T-cell (primary cell): Measurements from ENCODE around the gene SCG5. TPM values are rescaled to one million over a fixed set of nuclear protein-coding genes. Genes with fewer than 3 reads are reported as not detected.
A peak's percentile ranks its signal among the peaks of the same experiment; 100 is the strongest.

Source experiments
- ATAC-seq, 4 experiments: fragments of 200-7000 bp in 3 of 4; fragments of 150-1000 bp in 1 of 4; cut with Tn5 transposase; replicated peaks in 1 of 4; 1 replicate in 3 of 4; 2 replicates in 1 of 4; pipeline ENCODE4 v1.10.0; 2021; ENCODE audit warnings: moderate library complexity in 3 of 4, mild to moderate bottlenecking in 2 of 4, moderate number of reproducible peaks in 1 of 4
- CTCF ChIA-PET, 2 donors: fragments of 300-600 bp; sonication (Branson Sonifier 250); formaldehyde crosslinking; loops; one replicate each; lab custom pipeline; 2022; ENCODE audit warnings: antibody characterized with exemption in 2 of 2; lab: Charles Lee
- POLR2A ChIA-PET, 2 donors: fragments of 300-600 bp; sonication (Branson Sonifier 250); formaldehyde crosslinking; loops; one replicate each; lab custom pipeline; 2022; ENCODE audit warnings: antibody characterized with exemption in 2 of 2; lab: Charles Lee
- DNase-seq, 35 experiments: peaks; one replicate each; pipeline versions ENCODE4 v3.0.0 to v3.0.0-alpha.2; 2013 to 2023
- H3K27ac ChIP-seq: one replicate; pipeline ENCODE4 v1.5.1; 2013; ENCODE audit warnings: low read length
- H3K27me3 ChIP-seq, 2 experiments: replicated peaks in 1 of 2; 1 replicate in 1 of 2; 2 replicates in 1 of 2; pipeline versions ENCODE4 v1.6.1 to v1.7.0; 2013; ENCODE audit warnings: low read length in 1 of 2, mixed read lengths in 1 of 2; ENCODE audit not compliant: control insufficient read depth in 2 of 2, insufficient read depth in 2 of 2; ENCODE audit errors: extremely low read depth in 1 of 2
- H3K36me3 ChIP-seq, 2 donors: 1 replicate in 1 of 2; 2 replicates in 1 of 2; pipeline versions ENCODE4 v1.6.1 to v1.7.0; 2013; ENCODE audit warnings: low read length in 1 of 2; ENCODE audit not compliant: control insufficient read depth in 2 of 2, insufficient read depth in 1 of 2; ENCODE audit errors: extremely low read depth in 1 of 2
- H3K4me1 ChIP-seq, 2 experiments: 1 replicate in 1 of 2; 2 replicates in 1 of 2; pipeline versions ENCODE4 v1.6.1 to v1.7.0; 2013; ENCODE audit warnings: low read length in 2 of 2, mixed read lengths in 1 of 2; ENCODE audit not compliant: insufficient read depth in 2 of 2, control insufficient read depth in 1 of 2; ENCODE audit errors: extremely low read depth in 1 of 2
- H3K4me3 ChIP-seq, 2 donors: 1 replicate in 1 of 2; 2 replicates in 1 of 2; pipeline versions ENCODE4 v1.5.1 to v1.7.0; 2013; ENCODE audit warnings: mild to moderate bottlenecking in 2 of 2, low read length in 1 of 2, moderate library complexity in 1 of 2; ENCODE audit not compliant: control insufficient read depth in 1 of 2; ENCODE audit errors: extremely low read depth in 1 of 2
- H3K9me3 ChIP-seq: 2 replicates; pipeline ENCODE4 v1.7.0; 2013
- H3K27ac Mint-ChIP-seq, 2 donors: one replicate each; pipeline ENCODE4 v1.8.0; 2020 to 2021; ENCODE audit warnings: mild to moderate bottlenecking in 2 of 2, mixed read lengths in 2 of 2
- H3K27me3 Mint-ChIP-seq, 2 donors: one replicate each; pipeline ENCODE4 v1.8.0; 2021 to 2022; ENCODE audit warnings: mixed read lengths in 2 of 2
- H3K36me3 Mint-ChIP-seq: one replicate; pipeline ENCODE4 v1.8.0; 2021; ENCODE audit warnings: mixed read lengths
- H3K4me1 Mint-ChIP-seq, 3 donors: one replicate each; pipeline ENCODE4 v1.8.0; 2020 to 2022; ENCODE audit warnings: mixed read lengths in 3 of 3, mild to moderate bottlenecking in 1 of 3
- H3K4me3 Mint-ChIP-seq, 3 donors: one replicate each; pipeline ENCODE4 v1.8.0; 2020 to 2022; ENCODE audit warnings: mild to moderate bottlenecking in 3 of 3, mixed read lengths in 3 of 3, moderate library complexity in 3 of 3
- H3K9me3 Mint-ChIP-seq, 3 donors: one replicate each; pipeline ENCODE4 v1.8.0; 2020 to 2022; ENCODE audit warnings: mixed read lengths in 3 of 3
- WGBS: methylation state at CpG from one replicate; pipeline ENCODE4 v1.1.5; 2013; ENCODE audit warnings: missing lambda C conversion rate; ENCODE audit not compliant: insufficient coverage; 5-methylcytosine and 5-hydroxymethylcytosine counted together
- total RNA-seq, 35 experiments: library from RNA in 6 of 35; stranded (reverse) in 6 of 35; fragments of 120-200 nt in 1 of 35; gene quantifications; one replicate each; pipeline versions ENCODE4 v1.2.1 to v1.2.4 and lab custom pipeline; 2013 to 2026

Gene SCG5
- total RNA-seq, 5 donors from 2014 or later (not counting 1 experiment from before 2014, with no cell fraction given), result not detected

DNA sequence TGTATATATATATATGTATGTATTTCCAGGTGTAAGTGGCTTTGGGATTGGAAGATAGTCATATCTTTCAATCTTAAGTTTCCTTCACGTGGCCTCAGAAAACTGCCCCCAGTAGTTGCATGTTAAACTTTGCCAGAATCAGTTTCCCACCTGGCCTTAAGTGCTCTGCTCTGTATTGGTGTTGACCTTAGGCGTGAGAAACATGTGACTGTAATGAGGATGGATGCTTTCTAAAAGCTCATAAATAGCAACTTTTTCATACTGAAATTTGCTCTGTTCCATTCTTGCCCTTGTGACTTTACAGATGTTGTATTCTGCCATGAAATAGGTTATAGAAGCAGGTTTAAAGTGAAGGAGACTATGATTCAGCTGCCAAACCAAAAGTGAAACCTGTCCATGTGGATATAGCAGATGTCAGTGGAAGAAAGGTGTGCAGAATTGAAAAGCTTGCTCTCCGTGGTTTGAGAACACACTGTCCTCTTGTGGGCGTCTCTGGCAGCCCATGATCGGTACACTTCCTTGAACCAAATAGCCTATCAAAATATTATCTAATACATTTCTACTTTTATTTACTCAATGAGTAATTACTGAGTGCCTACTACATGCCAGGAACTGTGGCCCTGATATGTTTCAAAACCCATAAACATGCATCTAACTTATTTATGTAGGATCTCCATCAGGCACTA lies 15.8 kb downstream of the SCG5 start:
- peak; percentile 36 to 62 (median 47) for ATAC-seq
- H3K36me3 Mint-ChIP-seq, result no peaks in the 10 kb centered on the region
- H3K4me3 Mint-ChIP-seq, result peak overlapping the region in 1 of 3 donors; percentile 17
- POLR2A ChIA-PET, result no interaction called here
- H3K27me3 Mint-ChIP-seq, result no peaks in the 10 kb centered on the region
- Histone ChIP-seq H3K9me3 (no peaks in the 10 kb centered on the region), H3K4me1 (no peaks in the 10 kb centered on the region), H3K36me3 (no peaks in the 10 kb centered on the region), H3K27me3 (no peaks in the 10 kb centered on the region), H3K27ac (no peak overlapping the region), H3K4me3 (no peak overlapping the region)
- H3K4me1 Mint-ChIP-seq, result peaks cover 8 to 12% (median 9%) of the 10 kb centered on the region in 3 donors
- no peaks in the 10 kb centered on the region for H3K9me3 Mint-ChIP-seq
- WGBS, result no CpG with 5 or more reads among the region's 5 CpGs
- DNase-seq, result peak in 1 of 35 experiments; percentile 28
- CTCF ChIA-PET, result no interaction called here
- H3K27ac Mint-ChIP-seq, result peak overlapping the region; percentile 0 to 2

DNA sequence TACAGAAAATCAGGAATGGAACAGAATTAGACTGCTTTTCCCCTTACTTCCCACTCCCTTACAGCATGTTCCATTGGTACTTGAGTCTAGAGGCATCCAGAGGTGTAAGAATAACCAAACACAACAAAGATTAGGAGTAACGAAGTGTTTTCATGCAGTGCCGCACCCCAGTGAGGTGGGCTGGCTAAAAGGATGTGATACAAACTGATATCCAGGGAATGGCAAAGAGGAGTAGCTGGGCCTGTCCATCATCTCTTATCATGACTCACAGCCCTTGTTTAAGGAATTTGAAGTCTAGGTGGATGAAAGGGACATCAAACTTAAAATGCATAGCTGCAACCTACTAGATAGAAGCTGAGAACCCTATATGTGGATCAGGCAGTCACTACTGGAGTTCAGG lies 16.4 kb downstream of the SCG5 start:
- no peak for ATAC-seq
- H3K27ac ChIP-seq, result no peak overlapping the region
- no peak overlapping the region for H3K27ac Mint-ChIP-seq
- peaks cover 8 to 18% (median 13%) of the 10 kb centered on the region in 3 donors for H3K4me1 Mint-ChIP-seq
- no peaks in the 10 kb centered on the region for H3K27me3 Mint-ChIP-seq
- H3K9me3 ChIP-seq, result no peaks in the 10 kb centered on the region
- no peak overlapping the region for H3K4me3 ChIP-seq
- no peaks in the 10 kb centered on the region for H3K4me1 ChIP-seq
- no peak for DNase-seq
- CTCF ChIA-PET, result no interaction called here
- H3K9me3 Mint-ChIP-seq, result no peaks in the 10 kb centered on the region
- H3K27me3 ChIP-seq, result no peaks in the 10 kb centered on the region
- WGBS, result no CpG with 5 or more reads among the region's 2 CpGs
- POLR2A ChIA-PET, result no interaction called here
- H3K36me3 Mint-ChIP-seq, result no peaks in the 10 kb centered on the region
- no peaks in the 10 kb centered on the region for H3K36me3 ChIP-seq
- no peak overlapping the region for H3K4me3 Mint-ChIP-seq

DNA sequence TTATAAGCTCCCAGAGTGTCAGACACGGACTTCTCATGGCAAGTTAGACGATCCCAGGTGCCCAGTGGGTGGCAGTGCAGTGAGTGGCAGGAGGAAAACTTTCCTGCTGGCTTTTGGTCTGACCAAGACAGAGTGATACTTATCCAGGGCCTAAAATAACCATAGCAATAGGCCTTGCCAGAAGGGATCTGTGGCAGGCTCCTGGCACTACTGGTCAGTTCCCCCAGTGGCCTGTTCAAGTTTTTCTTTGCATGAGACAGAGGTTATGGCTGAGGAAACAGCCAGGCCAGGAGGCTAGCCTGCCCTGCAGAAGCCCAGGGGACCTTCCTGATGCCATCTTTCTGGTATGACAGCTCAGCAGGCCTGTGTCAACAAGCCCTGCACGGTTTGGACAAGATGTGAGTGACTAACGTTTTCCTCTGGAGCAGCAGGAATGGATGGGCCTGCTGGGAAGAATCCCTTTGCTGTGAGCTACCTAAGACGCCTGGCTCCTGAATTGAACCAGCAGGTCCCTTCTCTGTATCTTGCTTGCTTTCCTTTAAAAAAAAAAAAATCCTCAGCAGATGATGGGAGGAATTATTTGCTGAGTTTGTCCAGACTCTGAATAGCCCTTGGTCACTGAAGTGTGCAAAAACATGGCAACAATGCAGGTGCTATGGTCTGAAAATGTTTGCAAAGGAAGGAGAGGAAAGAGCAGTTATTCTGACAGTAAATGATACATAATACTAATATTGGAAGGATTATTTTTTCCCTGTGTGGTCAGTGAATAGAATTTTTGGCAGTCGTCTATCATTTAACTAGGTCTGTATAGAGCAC lies 18.0 kb downstream of the SCG5 start:
- no peaks in the 10 kb centered on the region for H3K9me3 Mint-ChIP-seq
- no peaks in the 10 kb centered on the region for H3K36me3 Mint-ChIP-seq
- 89% methylated on average over 5 of the region's 6 CpGs for WGBS
- no peak for DNase-seq
- no peak overlapping the region for H3K4me3 ChIP-seq
- no peaks in the 10 kb centered on the region for H3K36me3 ChIP-seq
- H3K27me3 Mint-ChIP-seq, result no peaks in the 10 kb centered on the region
- no peak overlapping the region for H3K27ac Mint-ChIP-seq
- no peak overlapping the region for H3K27ac ChIP-seq
- H3K9me3 ChIP-seq, result no peaks in the 10 kb centered on the region
- H3K4me3 Mint-ChIP-seq, result no peak overlapping the region
- POLR2A ChIA-PET, result no interaction called here
- CTCF ChIA-PET, result interaction anchor here (0.5 to 2.0 kb wide), 3 partner anchors 9 to 20 kb away, joined by 3 to 6 read pairs (median 6); no protein-coding TSS in a partner anchor
- H3K4me1 ChIP-seq, result no peaks in the 10 kb centered on the region
- H3K27me3 ChIP-seq, result no peaks in the 10 kb centered on the region
- ATAC-seq, result no peak
- peaks cover 8 to 18% (median 13%) of the 10 kb centered on the region in 3 donors for H3K4me1 Mint-ChIP-seq

DNA sequence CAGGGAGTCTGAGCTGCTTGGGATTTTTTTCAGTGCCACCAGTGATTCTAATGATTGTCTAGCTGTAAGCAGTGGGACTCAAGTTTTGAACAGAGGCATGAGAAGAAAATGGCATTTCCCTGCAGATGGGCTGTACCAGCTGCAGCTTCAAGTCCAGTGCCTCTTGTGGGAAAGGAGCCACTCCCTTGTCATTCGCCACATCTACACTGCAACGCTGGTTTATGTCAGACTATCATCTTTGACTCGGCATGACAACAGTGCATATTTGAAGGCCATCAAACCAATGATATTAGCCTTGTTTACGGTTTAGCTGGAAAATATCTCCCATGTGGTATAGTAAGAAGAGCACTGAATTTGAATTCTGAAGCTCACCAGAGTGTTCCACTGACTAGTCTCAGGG lies 22.2 kb downstream of the SCG5 start:
- Mint-ChIP-seq H3K4me1 (peaks cover 0 to 7% (median 5%) of the 10 kb centered on the region in 3 donors), H3K9me3 (no peaks in the 10 kb centered on the region), H3K27me3 (no peaks in the 10 kb centered on the region), H3K27ac (no peak overlapping the region), H3K4me3 (no peak overlapping the region), H3K36me3 (no peaks in the 10 kb centered on the region)
- H3K4me1 ChIP-seq, result no peaks in the 10 kb centered on the region
- 100% methylated on average over 1 of the region's 4 CpGs for WGBS
- POLR2A ChIA-PET, result no interaction called here
- no peaks in the 10 kb centered on the region for H3K27me3 ChIP-seq
- CTCF ChIA-PET, result interaction anchor here (0.8 to 2.1 kb wide), 4 partner anchors 13 to 1037 kb away, joined by 3 to 9 read pairs (median 6); partner anchors contain the start of gene SCG5 (in 1 of the 2)
- no peak overlapping the region for H3K27ac ChIP-seq
- no peaks in the 10 kb centered on the region for H3K36me3 ChIP-seq
- ATAC-seq (no peak), DNase-seq (no peak)
- H3K9me3 ChIP-seq, result no peaks in the 10 kb centered on the region
- no peak overlapping the region for H3K4me3 ChIP-seq

DNA sequence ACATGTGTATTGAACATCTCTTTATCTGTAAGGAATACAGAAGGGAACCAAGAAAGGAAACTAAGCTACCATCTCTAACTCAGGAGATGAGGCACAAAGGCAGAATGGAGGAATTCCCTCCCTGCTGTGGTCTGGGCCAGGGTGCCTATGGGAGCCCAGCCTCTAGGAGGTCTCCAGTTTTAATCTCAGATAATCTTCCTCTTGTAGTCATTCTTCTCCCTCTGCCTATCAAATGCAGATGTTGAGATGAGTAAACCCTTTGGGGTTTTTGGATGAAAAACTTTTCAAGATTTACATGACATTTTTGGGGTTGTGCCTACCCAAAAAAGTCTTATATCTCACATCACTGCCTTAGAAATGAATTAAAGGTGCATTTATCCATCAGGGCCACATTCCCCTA lies 23.3 kb downstream of the SCG5 start:
- H3K27ac Mint-ChIP-seq, result no peak overlapping the region

DNA sequence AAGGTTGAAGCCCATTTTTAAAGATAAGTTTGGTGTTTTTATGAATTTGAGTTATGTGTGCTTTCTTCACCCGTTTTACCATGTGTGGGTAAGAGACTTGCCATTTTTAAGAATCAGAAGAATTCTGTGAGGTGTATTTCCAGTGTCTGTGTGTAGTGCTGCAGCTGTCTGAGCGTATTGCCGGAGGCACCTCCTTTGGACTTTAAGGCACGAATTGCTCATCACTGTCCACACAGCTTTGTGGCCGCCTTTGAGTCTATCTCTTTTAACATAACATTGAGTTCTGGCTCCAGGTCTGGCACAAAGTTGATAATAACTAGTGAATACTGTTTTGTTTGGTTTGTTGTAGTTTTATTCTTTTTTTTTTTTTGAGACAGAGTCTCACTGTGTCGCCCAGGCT lies 25.8 kb downstream of the SCG5 start:
- DNase-seq, result no peak
- CTCF ChIA-PET, result no interaction called here
- Mint-ChIP-seq H3K27me3 (no peaks in the 10 kb centered on the region), H3K9me3 (no peaks in the 10 kb centered on the region), H3K36me3 (no peaks in the 10 kb centered on the region), H3K4me1 (peaks cover 0 to 6% (median 5%) of the 10 kb centered on the region in 3 donors), H3K4me3 (no peak overlapping the region), H3K27ac (no peak overlapping the region)
- H3K4me3 ChIP-seq, result no peak overlapping the region
- no peaks in the 10 kb centered on the region for H3K4me1 ChIP-seq
- H3K36me3 ChIP-seq, result no peaks in the 10 kb centered on the region
- POLR2A ChIA-PET, result no interaction called here
- no peak for ATAC-seq
- no peaks in the 10 kb centered on the region for H3K27me3 ChIP-seq
- H3K27ac ChIP-seq, result no peak overlapping the region
- WGBS, result 83% methylated on average over 1 of the region's 6 CpGs
- H3K9me3 ChIP-seq, result no peaks in the 10 kb centered on the region

More for the DNA sequence above, 23.3 kb downstream of the SCG5 start:
- H3K4me1 ChIP-seq, result no peaks in the 10 kb centered on the region
- no peak overlapping the region for H3K27ac ChIP-seq
- no peaks in the 10 kb centered on the region for H3K36me3 Mint-ChIP-seq
- H3K9me3 Mint-ChIP-seq, result no peaks in the 10 kb centered on the region
- no peaks in the 10 kb centered on the region for H3K27me3 Mint-ChIP-seq
- no peak overlapping the region for H3K4me3 Mint-ChIP-seq
- peaks cover 0 to 7% (median 5%) of the 10 kb centered on the region in 3 donors for H3K4me1 Mint-ChIP-seq
- no peaks in the 10 kb centered on the region for H3K36me3 ChIP-seq
- no peaks in the 10 kb centered on the region for H3K9me3 ChIP-seq
- DNase-seq (no peak), ATAC-seq (no peak)
- ChIA-PET POLR2A (interaction anchor here in 1 of 2 donors (0.6 kb wide), 1 partner anchor 709 kb away, joined by 3 read pairs; no protein-coding TSS in a partner anchor), CTCF (no interaction called here)
- H3K27me3 ChIP-seq, result no peaks in the 10 kb centered on the region
- H3K4me3 ChIP-seq, result no peak overlapping the region
